TTC549 (cell line): ENCODE data around the gene CTAG1A.
"Not testable (repeated sequence)": the region's sequence is repeated elsewhere in the genome, so short reads cannot be mapped to it uniquely, and the experiment has no call there.

Experiments
- FAIRE-seq: peaks from 2 replicates; lab custom pipeline; 2012; peaks lifted over from hg19 to GRCh38; lab: Jason Lieb, UNC

The CTAG1A gene

GRCh38 chrX:154573061-154573460, 11.9 kb upstream of the CTAG1A start:
- FAIRE-seq, result not testable (repeated sequence)

DNA sequence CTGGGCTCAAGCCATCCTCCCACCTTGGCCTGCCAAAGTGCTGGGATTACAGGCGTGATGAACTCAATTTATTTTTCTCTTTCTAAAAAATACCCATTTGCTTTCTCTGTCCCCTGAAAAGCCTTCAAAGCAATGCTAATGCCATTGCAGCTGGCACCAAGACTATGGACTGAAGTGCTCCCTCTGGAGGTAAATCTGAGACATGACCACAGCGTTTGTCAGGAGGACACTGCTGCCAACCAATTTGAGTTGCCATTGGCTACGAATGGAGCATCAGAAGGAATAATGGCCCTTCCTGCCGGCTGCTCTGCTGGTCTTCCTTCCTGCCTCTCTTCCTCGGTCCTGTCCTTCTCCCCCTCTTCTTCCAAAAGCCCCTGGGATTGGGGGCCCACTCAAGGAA, 9.9 kb upstream of the CTAG1A start:
- FAIRE-seq, result peak; percentile 34

DNA sequence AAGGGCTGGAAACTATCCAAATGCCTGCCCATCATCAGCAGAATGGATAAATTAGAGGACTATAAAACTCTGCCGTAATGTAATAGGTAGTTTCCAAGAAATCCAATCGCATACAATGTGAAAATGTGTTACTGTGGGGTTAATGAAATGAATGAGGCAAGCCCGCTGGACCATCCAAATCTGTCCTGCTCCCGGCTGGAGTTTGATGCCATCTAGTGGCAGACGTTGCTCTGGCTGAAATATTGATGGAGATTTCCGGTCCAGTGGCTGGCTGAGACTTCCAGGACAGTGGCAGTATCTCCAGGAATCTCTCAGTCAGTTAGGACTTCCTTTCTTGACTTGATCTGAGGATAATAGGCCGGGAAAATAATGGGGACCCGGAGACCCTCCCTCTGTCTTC, 1.9 kb upstream of the CTAG1A start:
- not testable (repeated sequence) for FAIRE-seq

DNA sequence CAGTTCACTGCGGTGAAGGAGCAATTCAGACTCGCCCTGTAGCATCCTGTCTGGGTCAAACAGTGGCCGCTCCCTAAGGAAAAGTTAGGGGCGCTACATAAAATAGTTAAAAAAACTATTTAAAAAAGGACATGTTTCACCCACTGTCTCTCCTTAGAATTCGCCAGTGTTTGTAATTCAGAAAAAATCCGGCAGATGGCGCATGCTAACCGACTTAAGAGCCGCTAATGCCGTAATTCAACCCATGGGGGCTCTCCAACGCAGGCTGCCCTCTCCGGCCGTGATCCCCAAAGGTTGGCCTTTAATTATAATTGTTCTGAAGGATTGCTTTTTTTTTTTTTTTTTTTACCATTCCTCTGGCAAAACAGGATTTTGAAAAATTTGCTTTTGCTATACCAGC, 5.5 kb downstream of the CTAG1A start:
- peak; percentile 90 for FAIRE-seq

- FAIRE-seq, result no peak
Observed at GRCh38 chrX:154592505-154592904, 7.6 kb downstream of the CTAG1A start.

DNA sequence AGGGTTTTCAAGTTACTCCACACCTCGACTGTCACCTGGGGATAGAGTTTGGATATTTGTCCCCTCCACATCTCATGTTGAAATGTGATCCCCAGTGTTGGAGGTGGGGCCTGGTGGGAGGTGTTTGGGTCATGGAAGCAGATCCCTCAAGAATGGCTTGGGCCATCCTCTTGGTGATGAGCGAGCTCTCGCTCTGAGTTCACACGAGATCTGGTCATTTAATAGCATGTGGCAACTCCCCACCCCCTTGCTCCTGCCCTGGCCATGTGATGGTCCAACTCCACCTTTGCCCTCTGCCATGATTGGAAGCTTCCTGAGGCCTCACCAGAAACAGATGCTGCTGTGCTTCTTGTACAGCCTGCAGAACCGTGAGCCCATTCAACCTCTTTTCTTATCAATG, 8.3 kb downstream of the CTAG1A start:
- no peak for FAIRE-seq

DNA sequence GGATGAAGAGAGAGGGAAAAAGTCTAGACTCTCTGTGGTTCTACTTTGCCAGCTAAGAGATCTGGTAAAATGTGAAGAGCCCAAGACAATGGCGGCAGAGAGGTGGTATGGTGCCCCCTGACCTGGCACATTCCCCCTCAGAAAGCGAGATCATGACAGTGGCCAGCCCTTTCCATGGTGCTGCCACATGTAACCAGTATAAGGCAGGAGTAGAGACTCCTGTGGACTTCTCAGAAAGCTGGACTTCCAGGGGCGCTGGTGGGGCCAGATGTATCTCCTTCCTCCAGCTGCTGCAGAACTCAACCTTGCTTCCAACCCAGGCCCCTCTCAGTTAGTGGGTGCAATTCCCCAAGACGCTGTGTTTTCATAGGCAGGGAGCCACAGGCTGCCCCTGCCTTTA, 9.6 kb downstream of the CTAG1A start:
- FAIRE-seq, result no peak

DNA sequence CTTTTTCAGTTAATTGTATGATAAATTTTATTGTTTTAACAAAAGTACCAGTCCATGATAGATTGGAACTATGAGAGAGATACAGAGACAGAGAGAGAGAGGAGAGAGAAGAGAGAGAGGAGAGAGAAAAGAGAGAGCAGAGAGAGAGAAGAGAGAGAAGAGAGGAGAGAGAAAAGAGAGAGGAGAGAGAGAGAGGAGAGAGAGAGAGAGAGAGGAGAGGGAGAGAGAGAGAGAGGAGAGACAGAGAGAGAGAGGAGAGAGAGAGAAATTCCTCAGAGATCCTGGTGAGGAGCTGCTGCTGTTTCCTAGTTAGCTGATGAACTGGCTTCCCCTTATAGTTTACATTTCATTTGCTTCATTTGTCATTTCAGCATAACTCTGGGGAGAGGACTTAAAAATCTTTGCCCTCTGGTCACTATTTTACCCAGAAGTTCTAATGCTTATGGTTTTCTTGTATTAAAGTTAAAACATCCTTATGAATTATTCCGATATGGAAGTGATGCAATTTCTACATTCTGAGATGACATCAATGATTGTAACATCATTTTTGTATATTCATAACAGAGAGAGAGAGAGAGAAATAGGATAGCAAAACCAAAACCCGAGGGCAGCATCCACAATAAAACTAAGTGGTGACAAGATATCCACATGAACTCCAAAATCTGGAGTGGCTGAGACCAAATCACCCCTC, 10.8 kb downstream of the CTAG1A start:
- FAIRE-seq, result no peak

DNA sequence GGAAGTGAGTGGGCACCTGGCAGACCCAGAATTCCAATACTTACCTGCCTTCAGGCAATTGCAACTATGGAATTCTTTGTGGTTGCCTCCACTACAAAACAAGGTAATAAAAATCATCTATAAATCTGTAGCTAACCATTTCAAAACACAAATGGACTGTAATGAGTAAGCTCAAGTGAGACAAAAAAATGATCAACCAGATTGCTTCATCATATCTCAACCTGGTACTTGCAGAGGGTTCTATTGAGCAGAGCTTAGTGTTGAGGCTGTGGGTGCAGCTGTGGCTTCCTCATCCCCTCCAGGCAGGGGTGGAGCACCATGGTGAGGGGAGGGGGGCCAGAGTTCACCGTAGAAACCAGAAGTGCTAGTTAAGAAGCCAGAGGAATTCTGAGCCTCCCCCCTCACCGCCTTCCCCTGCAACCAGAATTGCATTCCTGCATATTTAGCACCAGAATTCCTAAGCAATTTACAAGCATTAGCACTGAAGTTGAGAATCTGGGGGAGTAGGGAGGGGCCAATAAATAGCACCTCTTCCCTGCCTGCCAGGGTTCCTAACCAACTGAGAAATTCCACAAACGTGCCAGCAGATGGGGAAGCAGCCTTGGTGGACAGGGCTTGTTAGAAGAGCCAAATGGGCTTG, 11.5 kb downstream of the CTAG1A start:
- FAIRE-seq, result no peak

DNA sequence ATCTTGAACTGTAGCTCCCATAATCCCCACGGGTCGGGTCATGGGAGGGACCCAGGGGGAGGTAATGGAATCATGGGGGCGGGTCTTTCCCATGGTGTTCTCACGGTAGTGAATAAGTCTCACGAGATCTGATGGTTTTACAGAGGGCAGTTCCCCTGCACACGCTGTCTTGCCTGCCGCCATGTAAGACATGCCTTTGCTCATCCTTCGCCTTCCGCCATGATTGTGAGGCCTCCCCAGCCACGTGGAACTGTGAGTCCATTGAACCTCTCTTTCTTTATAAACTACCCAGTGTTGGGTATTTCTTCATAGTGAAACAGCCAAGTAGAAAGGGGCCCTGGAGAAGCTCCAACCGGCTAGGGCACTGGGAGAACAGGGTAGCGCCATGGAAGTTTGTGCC, 12.3 kb downstream of the CTAG1A start:
- no peak for FAIRE-seq

DNA sequence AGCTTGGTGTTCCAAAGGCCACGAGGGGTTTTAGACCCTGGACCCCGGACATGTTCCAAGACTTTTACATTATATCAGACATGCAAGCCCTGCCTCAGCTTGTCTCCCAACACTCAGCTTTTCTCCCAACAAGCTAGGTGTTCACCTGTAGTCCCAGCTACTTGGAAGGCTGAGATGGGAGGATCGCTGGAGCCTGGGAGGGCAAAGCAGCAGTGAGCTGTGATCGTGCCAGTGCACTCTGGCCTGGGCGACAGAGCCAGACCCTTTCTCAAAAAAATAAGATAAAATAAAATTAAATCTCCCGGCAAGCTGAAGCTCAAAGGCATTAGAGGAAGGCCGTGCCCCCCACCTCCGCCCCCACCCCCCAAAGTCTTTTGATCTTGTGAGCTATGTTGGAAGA, 13.7 kb downstream of the CTAG1A start:
- no peak for FAIRE-seq

- FAIRE-seq, result no peak
Observed at GRCh38 chrX:154599531-154599930, 14.6 kb downstream of the CTAG1A start.

DNA sequence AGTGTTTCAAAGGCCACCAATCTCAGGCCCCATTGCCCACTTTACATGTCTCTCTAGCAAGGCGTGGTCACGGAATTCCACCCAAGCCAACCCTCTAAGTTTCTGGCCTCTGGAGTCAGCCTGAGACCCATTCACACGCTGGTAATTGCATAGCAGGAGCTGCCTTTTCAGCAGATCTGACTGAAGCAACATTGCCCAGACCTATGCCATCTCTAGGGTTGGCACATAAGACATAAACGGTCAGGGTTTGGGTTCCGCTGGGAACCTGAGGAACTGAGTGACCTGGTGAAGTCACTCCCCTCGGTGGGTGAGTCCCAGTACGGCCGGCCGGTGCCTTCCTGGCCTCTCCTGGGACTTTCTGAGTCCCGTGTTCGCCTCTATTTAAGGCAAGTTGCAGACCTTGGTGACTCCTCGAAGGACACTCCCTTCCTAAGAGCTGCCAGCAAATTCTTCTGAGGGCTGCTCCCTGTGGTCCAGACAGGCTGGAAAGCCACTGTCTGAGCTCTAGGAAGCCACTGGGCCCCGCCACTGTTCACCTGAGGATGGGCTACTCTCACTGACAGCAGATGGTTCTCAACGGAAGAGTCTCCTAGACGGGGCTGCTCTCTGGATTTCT, 15.9 kb downstream of the CTAG1A start:
- no peak for FAIRE-seq

DNA sequence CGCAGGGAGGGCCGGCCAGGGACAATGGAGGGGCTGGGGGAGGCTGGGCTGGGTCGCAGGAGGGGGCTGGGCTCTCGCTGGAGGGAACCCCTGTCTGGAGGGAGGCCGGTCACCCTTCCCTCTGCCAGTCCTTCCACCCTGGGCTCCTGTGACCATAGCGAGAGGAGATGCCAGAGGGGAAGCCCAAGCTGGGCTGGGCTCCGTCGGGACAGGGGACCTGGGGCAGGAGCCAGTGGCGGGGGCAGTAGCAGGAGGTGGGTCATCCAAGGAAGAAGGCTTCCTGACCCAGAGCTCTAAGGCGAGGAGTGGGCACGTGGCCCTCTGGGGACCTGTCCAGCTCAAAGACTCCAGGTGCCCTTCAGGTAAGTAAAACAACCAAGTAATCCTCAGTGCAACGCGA, 17.3 kb downstream of the CTAG1A start:
- no peak for FAIRE-seq

- FAIRE-seq, result no peak
Observed at GRCh38 chrX:154602766-154603437, 18.0 kb downstream of the CTAG1A start.

DNA sequence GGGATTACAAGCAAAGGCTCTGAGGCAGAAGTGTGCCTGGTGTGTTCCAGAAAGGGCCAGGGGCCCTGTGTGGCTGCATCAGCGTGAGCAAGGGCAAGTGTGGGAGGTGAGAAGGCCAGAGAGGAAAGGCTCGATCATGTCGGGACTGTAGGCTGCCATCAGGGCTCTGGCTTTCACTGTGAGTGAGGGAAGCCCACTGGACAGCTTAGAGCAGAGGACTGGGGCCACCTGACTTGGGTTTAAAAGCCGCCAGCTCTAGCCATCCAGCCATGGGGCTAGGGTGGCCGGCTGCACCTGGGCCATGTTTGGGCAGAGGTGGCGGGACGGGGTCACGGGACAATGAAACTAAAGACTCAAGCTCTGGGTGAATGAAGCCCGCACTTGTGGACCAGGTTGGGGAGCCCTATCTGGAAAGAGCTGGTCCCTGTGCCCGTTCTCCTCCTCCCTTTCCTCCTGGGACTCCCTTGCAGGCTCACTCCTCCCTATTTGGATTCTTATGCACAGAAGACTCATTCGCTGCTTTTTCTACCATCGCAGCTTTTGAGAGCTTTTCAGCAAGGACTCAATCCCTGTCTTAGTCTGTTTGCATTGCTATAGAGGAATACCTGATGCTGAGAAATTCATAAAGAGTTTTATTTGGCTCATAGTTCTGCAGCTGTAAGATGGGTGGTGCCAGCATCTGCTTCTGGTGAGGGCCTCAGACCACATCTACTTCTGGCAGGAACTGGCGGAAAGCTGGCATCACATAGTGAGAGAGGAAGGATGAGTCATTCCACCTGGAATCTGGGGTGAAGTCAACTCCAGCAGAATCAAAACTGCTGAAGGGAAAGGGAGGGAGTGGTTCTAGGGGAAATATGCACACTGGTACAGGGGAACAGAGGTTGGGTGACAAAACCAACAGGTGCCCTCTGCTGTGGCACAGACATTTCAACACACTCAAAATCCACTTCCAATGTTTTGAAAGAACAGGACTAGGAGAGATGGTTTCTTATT, 18.8 kb downstream of the CTAG1A start:
- FAIRE-seq, result no peak

DNA sequence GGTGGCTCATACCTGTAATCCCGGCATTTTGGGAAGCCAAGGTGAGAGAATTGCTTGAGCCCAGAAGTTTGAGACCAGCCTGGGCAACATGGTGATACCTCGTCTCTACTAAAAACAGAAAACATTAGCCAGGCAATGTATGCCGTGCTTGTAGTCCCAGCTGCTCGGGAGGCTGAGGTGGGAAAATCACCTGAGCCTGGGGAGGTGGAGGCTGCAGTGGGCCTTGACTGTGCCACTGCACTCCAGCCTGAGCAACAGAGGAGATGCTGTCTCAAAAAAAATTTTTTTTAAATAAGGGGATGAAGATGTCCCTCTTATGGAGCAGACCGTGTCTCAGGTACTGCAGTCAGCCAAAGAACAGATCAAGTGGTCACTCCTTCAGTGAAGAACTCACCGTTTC, 20.6 kb downstream of the CTAG1A start:
- no peak for FAIRE-seq

DNA sequence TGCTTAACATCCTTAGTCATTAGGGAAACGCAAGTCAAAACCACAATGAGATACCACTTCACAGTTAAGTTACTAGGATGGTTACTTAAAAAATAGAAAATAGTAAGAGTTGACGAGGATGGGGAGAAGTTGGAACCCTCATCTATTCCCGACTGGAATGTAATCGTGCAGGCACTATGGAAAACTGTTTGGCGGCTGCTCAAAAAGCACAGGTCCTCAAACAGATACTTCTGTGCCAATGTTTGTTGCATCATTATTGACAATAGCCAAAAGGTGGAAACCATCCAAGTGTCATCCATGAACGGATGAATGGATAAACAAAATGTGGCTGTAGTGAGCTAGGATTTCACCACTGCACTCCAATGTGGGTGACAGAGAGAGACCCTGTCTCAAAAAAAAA, 22.4 kb downstream of the CTAG1A start:
- no peak for FAIRE-seq

DNA sequence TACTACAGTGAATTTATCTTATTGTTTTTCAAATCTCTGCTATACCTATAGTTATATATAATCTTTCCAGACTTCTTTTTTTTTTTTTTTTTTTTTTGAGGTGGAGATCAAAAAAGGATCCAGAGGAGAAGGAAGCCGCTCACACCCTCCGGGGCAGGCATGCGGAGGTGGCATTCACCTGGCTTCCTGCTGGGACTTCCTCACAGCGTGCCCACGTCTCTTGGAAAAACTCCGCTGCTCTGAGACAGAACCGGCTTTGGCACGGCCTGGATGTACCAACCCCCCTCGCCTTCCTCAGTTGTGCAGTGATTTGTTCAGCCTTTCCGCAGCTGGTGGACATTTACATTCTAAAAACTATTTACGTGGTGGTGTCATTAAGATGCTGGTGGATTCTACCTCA, 23.0 kb downstream of the CTAG1A start:
- not testable (repeated sequence) for FAIRE-seq

DNA sequence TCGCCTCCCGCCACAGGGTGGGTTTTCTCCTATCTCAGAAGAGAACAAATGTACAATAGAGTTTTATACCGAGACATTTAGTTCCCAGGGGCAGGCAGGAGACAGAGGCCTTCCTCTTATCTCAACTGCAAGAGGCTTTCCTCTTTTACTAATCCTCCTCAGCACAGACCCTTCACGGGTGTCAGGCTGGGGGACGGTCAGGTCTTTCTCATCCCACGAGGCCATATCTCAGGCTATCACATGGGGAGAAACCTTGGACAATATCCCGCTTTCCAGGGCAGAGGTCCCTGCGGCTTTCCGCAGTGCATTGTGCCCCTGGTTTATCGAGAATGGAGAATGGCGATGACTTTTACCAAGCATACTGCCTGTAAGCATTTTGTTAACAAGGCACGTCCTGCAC, 23.9 kb downstream of the CTAG1A start:
- not testable (repeated sequence) for FAIRE-seq

DNA sequence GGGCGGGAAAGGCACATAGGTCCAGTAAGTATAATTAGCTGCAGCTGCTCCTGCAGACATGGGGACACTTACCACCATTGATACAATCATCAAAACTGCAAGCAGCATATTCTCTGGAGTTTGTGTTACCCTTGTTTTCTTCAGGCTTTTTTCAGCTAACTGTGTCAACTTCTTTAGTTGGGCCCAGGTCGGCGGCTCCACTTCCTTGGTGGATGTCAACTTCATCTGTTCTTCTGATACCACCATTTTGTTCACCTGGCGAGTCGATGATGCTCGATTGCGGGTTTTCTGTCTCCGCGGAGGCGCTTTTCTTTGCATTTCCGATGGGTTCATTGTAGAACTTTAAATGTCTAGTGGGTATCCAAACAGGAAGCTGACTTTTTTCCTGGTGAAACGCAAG, 26.2 kb downstream of the CTAG1A start:
- not testable (repeated sequence) for FAIRE-seq

GRCh38 chrX:154613586-154613985, 28.7 kb downstream of the CTAG1A start:
- peak; percentile 51 for FAIRE-seq
